Activated naive CD4-positive, alpha-beta T cell treated with anti-CD3 and anti-CD28 coated beads for 36 hours (primary cell): Measurements from ENCODE around the gene MS4A15. TPM values are rescaled to one million over a fixed set of nuclear protein-coding genes. Genes with fewer than 3 reads are reported as not detected.
"Not testable (repeated sequence)": the region's sequence is repeated elsewhere in the genome, so short reads cannot be mapped to it uniquely, and the experiment has no call there.

ENCODE experiments used
- CTCF ChIA-PET: fragments of 350-600 bp; sonication (Branson Sonifier 250); formaldehyde crosslinking; loops from one replicate; lab custom pipeline; 2021; ENCODE audit warnings: antibody characterized with exemption; lab: Charles Lee
- DNase-seq: peaks from one replicate; pipeline ENCODE4 v3.0.0-alpha.2; 2020
- H3K27ac Mint-ChIP-seq: one replicate; pipeline ENCODE4 v1.8.0; 2021; ENCODE audit warnings: mild to moderate bottlenecking, mixed read lengths
- H3K27me3 Mint-ChIP-seq: one replicate; pipeline ENCODE4 v1.8.0; 2021; ENCODE audit warnings: low read depth, mixed read lengths
- H3K36me3 Mint-ChIP-seq: one replicate; pipeline ENCODE4 v1.8.0; 2021; ENCODE audit warnings: low read depth, mixed read lengths
- H3K4me1 Mint-ChIP-seq: one replicate; pipeline ENCODE4 v1.8.0; 2021; ENCODE audit warnings: low read depth, mixed read lengths
- H3K4me3 Mint-ChIP-seq: one replicate; pipeline ENCODE4 v1.8.0; 2021; ENCODE audit warnings: mild to moderate bottlenecking, moderate library complexity, mixed read lengths
- H3K9me3 Mint-ChIP-seq: one replicate; pipeline ENCODE4 v1.8.0; 2021; ENCODE audit warnings: mixed read lengths
- intact Hi-C: fragments of 100-400 bp; cut with micrococcal nuclease; formaldehyde crosslinking; loops from one replicate; pipeline ENCODE4 v1.15.1; 2023
- total RNA-seq, 2 experiments: library from RNA; stranded (reverse); gene quantifications; one replicate each; pipeline ENCODE4 v1.2.3, GENCODE V29; 2021

Gene MS4A15
- total RNA-seq, 2 experiments from 2014 or later = not detected

DNA sequence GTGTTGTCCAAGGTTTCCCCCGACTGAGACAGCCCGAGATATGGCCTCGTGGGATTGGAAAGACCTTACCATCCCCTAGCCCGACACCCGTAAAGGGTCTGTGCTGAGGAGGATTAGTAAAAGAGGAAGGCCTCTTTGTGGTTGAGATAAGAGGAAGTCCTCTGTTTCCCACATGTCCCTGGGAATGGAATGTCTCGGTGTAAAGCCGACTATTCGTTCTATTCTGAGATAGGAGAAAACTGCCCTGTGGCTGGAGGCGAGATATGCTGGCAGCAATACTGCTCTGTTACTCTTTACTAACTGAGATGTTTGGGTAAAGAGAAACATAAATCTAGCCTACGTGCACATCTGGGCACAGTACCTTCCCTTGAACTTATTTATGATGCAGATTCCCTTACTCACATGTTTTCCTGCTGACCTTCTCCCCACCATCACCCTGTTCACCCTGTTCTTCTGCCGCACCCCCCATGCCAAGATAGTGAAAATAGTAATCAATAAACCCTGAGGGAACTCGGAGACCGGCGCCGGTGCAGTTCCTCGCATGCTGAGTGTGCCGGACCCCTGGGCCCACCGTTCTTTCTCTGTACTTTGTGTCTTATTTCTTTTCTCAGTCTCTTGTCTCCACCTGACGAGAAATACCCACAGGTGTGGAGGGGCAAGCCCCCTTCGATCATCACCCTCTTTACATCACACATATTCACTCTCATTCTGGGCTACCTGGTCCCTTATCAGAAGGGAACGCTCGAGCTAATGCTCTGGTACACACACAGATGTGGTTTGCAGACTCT lies 3.0 kb downstream of the MS4A15 start:
- H3K4me3 Mint-ChIP-seq, H3K36me3 Mint-ChIP-seq, DNase-seq, H3K4me1 Mint-ChIP-seq, H3K9me3 Mint-ChIP-seq, H3K27ac Mint-ChIP-seq, CTCF ChIA-PET, intact Hi-C loops: not testable (repeated sequence)
- H3K27me3 Mint-ChIP-seq = peaks cover 14% of the 10 kb centered on the region

DNA sequence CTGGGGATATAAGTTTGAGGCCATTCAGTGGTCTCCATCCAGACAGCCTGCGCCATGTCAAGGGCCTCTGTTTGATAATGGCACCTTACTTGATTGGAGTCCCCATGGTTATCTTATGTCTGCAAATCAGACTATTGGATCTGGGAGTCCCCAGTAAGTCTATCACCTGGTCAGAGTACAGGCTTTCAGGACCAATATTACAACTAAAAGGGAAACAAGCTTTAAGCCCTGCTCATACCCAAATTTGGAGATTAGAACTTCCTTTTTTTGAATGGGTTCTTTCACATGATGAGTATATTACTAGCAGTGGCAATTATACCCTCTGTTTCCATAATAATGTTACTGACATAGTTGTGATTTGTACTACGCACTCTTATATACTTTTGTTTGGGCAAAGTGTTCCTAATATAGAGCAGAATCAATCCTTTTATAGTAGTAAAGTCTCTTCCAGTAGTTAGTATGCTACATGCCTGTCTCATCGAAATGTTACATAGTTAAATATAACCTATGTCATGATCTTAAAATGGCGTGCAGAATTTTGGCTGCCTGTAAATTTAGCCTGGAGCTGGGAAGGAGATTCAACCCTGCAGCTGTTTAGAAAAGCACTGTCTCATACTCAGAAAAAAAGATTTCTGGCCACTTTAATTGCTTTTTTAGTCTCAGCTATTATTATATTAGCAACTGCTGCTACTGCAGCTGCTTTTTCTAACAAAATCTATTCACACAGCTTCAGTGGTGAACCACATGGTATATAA lies 4.9 kb downstream of the MS4A15 start:
- no peaks in the 10 kb centered on the region for H3K9me3 Mint-ChIP-seq
- H3K4me3 Mint-ChIP-seq = no peak overlapping the region
- CTCF ChIA-PET = interaction anchor here (0.7 to 3.4 kb wide), 5 partner anchors 12 to 398 kb away, joined by 3 to 33 read pairs (median 4); no protein-coding TSS in a partner anchor
- no peak for DNase-seq
- peaks cover 3% of the 10 kb centered on the region for H3K4me1 Mint-ChIP-seq
- no peak overlapping the region for H3K27ac Mint-ChIP-seq
- peaks cover 14% of the 10 kb centered on the region for H3K27me3 Mint-ChIP-seq
- H3K36me3 Mint-ChIP-seq = no peaks in the 10 kb centered on the region
- intact Hi-C loops = no loop called here

DNA sequence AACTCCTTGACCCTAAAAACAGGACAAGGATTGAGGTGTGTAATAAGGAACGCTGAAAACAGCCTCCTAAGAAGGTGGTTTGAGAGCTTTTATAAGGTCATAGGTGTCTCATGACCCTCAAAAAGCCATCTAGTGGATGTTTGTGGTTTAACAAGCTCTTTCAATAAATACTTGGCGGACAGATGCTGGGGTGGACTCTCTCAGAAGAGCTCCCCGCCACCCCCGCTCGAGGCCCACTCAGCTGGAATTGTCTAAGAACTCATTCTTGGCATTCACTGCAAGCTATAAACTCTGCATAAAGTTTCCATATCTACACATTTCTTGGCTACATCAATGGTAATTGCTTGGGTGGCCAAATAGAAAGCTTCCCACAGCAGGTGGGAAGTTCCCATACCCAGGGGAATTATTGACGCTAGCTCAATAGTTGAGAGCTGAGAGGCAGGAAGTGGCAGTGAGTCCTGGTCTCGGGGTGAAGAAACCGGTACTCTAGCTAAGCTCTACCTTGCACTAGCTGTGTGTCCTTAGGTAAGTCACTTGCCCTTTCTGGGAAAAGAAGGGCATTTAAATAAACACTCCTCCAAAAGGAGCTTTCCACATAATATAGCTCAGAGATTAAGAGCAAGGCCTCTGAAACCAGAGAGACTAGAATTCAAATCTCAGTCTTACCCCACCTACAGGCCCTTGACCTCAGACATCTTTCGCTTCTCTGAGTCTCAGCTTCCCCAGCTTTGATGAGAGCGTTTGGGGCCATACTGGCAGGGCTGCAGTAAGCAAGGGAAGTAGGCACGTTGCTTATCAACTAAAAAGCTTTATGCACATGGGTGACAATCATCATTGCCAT lies 6.4 kb downstream of the MS4A15 start:
- Mint-ChIP-seq H3K36me3 (no peaks in the 10 kb centered on the region), H3K27me3 (peaks cover 15% of the 10 kb centered on the region), H3K4me1 (peaks cover 3% of the 10 kb centered on the region), H3K9me3 (no peaks in the 10 kb centered on the region), H3K4me3 (no peak overlapping the region), H3K27ac (no peak overlapping the region)
- no peak for DNase-seq
- intact Hi-C loops = no loop called here
- CTCF ChIA-PET = interaction anchor here (0.9 to 3.4 kb wide), 10 partner anchors 9 to 498 kb away, joined by 3 to 33 read pairs (median 6); no protein-coding TSS in a partner anchor

- H3K4me3 Mint-ChIP-seq = no peak overlapping the region
- intact Hi-C loops = no loop called here
- no peaks in the 10 kb centered on the region for H3K36me3 Mint-ChIP-seq
- no peak overlapping the region for H3K27ac Mint-ChIP-seq
- H3K27me3 Mint-ChIP-seq = peaks cover 17% of the 10 kb centered on the region
- H3K9me3 Mint-ChIP-seq = no peaks in the 10 kb centered on the region
- CTCF ChIA-PET = interaction anchor here (0.5 to 3.4 kb wide), 9 partner anchors 8 to 278 kb away, joined by 3 to 33 read pairs (median 6); no protein-coding TSS in a partner anchor
- no peak for DNase-seq
- peaks cover 3% of the 10 kb centered on the region for H3K4me1 Mint-ChIP-seq
Observed at GRCh38 chr11:60763692-60764369, 7.2 kb downstream of the MS4A15 start.

DNA sequence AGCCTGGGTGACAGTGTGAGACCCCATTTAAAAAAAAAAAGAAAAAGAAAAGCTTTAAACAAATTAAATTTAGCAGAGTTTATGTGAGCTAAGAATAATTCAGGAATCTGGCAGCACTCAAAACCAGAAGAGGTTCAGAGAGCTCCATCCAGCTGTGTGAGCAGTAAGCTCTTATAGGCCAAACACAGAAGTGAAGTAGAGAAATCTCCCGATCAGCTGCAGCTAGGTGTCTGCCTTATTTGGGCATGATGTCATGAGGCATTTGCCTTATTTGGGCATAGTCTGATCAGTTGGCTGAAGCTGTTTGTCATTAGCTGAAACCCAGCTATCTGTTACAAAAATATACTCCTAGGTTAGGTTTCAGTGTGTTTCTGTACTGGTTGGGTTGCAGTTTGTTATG lies 8.2 kb downstream of the MS4A15 start:
- Mint-ChIP-seq H3K9me3 (no peaks in the 10 kb centered on the region), H3K27ac (no peak overlapping the region), H3K4me1 (peaks cover 3% of the 10 kb centered on the region), H3K36me3 (no peaks in the 10 kb centered on the region), H3K4me3 (no peak overlapping the region), H3K27me3 (peaks cover 12% of the 10 kb centered on the region)
- DNase-seq = no peak
- intact Hi-C loops = no loop called here
- CTCF ChIA-PET = interaction anchor here (1.1 to 2.2 kb wide), 4 partner anchors 7 to 16 kb away, joined by 3 to 16 read pairs (median 6); no protein-coding TSS in a partner anchor

- no peak for DNase-seq
- Mint-ChIP-seq H3K4me1 (peaks cover 3% of the 10 kb centered on the region), H3K36me3 (no peaks in the 10 kb centered on the region), H3K9me3 (no peaks in the 10 kb centered on the region), H3K27me3 (peaks cover 8% of the 10 kb centered on the region), H3K27ac (no peak overlapping the region), H3K4me3 (no peak overlapping the region)
- CTCF ChIA-PET = interaction anchor here (0.6 to 2.0 kb wide), 4 partner anchors 10 to 55 kb away, joined by 3 to 16 read pairs (median 8); no protein-coding TSS in a partner anchor
- intact Hi-C loops = no loop called here
Observed at GRCh38 chr11:60765355-60765754, 8.7 kb downstream of the MS4A15 start.

- Mint-ChIP-seq H3K4me1 (peaks cover 3% of the 10 kb centered on the region), H3K36me3 (no peaks in the 10 kb centered on the region), H3K9me3 (no peaks in the 10 kb centered on the region), H3K27ac (no peak overlapping the region), H3K4me3 (no peak overlapping the region), H3K27me3 (peaks cover 6% of the 10 kb centered on the region)
- intact Hi-C loops = no loop called here
- no peak for DNase-seq
- CTCF ChIA-PET = interaction anchor here (1.0 to 2.0 kb wide), 6 partner anchors 10 to 403 kb away, joined by 3 to 8 read pairs (median 4); partner anchors contain the start of gene MS4A15
Observed at GRCh38 chr11:60766547-60766946, 9.9 kb downstream of the MS4A15 start.

- Mint-ChIP-seq H3K9me3 (no peaks in the 10 kb centered on the region), H3K4me1 (peaks cover 3% of the 10 kb centered on the region), H3K27ac (no peak overlapping the region), H3K27me3 (peaks cover 6% of the 10 kb centered on the region), H3K4me3 (no peak overlapping the region), H3K36me3 (no peaks in the 10 kb centered on the region)
- DNase-seq = peak; percentile 41
- intact Hi-C loops = no loop called here
- CTCF ChIA-PET = interaction anchor here (0.7 to 2.1 kb wide), 6 partner anchors 9 to 338 kb away, joined by 3 to 8 read pairs (median 6); partner anchors contain the start of genes MS4A15 and MS4A5
Observed at GRCh38 chr11:60767388-60767811, 10.7 kb downstream of the MS4A15 start.

- no peak overlapping the region for H3K27ac Mint-ChIP-seq
- CTCF ChIA-PET = interaction anchor here (0.7 to 2.1 kb wide), 6 partner anchors 8 to 339 kb away, joined by 3 to 7 read pairs (median 4); partner anchors contain the start of genes MS4A15 and MS4A5
- H3K27me3 Mint-ChIP-seq = peaks cover 6% of the 10 kb centered on the region
- peaks cover 3% of the 10 kb centered on the region for H3K4me1 Mint-ChIP-seq
- DNase-seq = no peak
- H3K9me3 Mint-ChIP-seq = no peaks in the 10 kb centered on the region
- H3K36me3 Mint-ChIP-seq = no peaks in the 10 kb centered on the region
- intact Hi-C loops = no loop called here
- no peak overlapping the region for H3K4me3 Mint-ChIP-seq
Observed at GRCh38 chr11:60768202-60768601, 11.5 kb downstream of the MS4A15 start.

DNA sequence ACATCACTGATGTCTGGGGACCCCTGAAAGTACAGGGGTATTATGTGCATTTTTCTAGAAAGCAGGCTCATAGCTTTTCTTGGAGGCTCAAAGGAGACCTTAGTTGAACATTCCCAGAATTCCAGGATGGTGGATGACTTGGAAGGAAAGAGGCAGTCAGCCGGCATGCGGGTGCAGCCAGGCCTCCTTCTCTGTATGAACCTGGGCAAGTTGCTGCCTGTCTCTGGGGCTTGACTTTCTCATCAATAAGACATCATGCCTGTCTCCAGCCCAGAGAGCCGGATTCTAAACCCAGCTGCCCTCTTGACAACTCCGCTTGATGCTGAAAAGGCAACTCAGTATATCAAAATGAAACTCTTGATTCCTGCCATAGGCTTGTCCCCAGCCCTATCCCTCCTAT lies 12.6 kb downstream of the MS4A15 start:
- no peaks in the 10 kb centered on the region for H3K9me3 Mint-ChIP-seq
- intact Hi-C loops = no loop called here
- H3K4me1 Mint-ChIP-seq = peaks cover under 1% of the 10 kb centered on the region
- no peak overlapping the region for H3K4me3 Mint-ChIP-seq
- H3K27ac Mint-ChIP-seq = no peak overlapping the region
- CTCF ChIA-PET = interaction anchor here (2.1 kb wide), 1 partner anchor 13 kb away, joined by 7 read pairs; the partner anchor contains the start of gene MS4A15
- DNase-seq = no peak
- H3K27me3 Mint-ChIP-seq = peaks cover 6% of the 10 kb centered on the region
- H3K36me3 Mint-ChIP-seq = no peaks in the 10 kb centered on the region

DNA sequence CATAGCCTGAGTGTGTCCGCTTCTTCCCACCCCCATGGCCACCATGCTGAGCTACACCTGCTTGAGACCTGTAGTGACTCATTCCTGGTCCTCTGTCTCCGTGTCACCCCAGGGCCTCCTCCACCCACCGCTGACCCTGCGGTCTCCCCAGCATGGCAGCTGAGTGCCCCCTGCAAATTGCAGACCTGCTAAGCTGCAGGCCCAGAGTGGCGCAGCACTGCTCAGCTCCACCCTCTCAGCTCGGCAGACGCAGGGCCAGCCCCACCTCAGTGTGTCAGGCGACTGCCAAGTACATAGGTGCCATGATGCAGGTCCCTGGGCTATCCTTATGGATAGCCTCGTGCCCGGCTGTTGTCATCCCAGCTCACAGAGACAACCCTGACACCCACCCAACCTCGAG lies 13.1 kb downstream of the MS4A15 start:
- DNase-seq = no peak
- intact Hi-C loops = no loop called here
- Mint-ChIP-seq H3K36me3 (no peaks in the 10 kb centered on the region), H3K27me3 (peaks cover 6% of the 10 kb centered on the region), H3K4me3 (no peak overlapping the region), H3K27ac (no peak overlapping the region), H3K9me3 (no peaks in the 10 kb centered on the region), H3K4me1 (peaks cover 2% of the 10 kb centered on the region)
- CTCF ChIA-PET = interaction anchor here (2.1 kb wide), 1 partner anchor 13 kb away, joined by 7 read pairs; the partner anchor contains the start of gene MS4A15
